Stimulated activated CD8-positive, alpha-beta memory T cell treated with anti-CD3 and anti-CD28 coated beads, Interleukin-4, amount 100 ng/mL, for 24 hours (primary cell): ENCODE measurements around the gene TIPARP.
"Not testable (repeated sequence)": the region's sequence is repeated elsewhere in the genome, so short reads cannot be mapped to it uniquely, and the experiment has no call there.

Experiments used
- DNase-seq: peaks from one replicate; pipeline ENCODE4 v3.0.0-alpha.2; 2020; ENCODE audit warnings: low read depth

TIPARP gene

DNA sequence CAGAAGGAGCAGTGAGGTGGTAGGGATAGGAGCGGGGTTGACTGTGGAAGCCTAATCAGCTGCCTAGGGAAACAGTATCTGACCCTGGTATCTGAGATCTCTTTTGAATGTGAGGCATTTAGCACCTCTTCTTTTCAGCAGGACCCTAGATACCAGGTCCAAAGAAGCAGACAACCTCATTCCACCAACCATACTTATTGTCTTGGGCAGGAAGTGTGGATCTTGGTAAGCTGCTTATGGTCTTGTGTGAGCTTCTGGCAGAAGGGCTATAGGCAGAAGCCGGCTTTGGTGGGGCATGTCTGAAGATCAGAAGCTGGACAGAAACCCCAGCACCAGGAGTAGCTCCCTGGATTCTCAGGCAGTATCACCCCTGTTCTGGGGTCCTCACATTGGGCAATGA is 65.6 kb downstream of the TIPARP start:
- no peak for DNase-seq

DNA sequence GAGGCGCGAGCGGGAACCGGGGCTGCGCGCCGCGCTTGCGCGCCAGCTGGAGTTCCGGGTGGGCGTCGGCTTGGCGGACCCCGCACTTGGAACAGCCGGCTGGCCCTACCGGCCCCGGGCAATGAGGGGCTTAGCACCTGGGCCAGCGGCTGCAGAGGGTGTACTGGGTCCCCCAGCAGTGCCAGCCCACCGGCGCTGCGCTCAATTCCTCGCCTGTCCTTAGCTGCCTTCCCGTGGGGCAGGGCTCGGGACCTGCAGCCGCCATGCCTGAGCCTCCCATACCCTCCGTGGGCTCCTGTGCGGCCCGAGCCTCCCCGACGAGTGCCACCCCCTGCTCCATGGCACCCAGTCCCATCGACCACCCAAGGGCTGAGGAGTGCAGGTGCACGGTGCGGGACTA is 66.2 kb downstream of the TIPARP start:
- not testable (repeated sequence) for DNase-seq

DNA sequence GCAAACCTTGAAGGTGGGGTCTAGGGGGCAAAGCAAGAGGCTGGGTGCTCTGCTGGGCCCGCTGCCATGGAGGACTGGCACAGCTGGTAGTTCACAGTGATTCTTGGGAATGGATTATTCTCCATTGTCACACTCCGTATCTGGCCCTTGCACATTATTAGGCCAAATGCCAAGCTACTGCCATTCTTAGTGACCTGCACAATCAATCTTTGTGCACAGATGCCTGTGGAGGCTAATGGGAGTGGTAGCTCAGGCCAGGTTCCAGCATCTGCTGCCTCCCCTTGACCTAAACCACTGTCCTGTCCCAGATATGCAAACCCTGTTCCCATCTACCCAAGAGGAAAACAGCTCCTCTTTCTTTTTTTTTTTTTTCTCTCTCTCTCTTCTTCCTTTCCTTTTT is 67.5 kb downstream of the TIPARP start:
- DNase-seq: no peak

- DNase-seq: no peak
These were observed 68.0 kb downstream of the TIPARP start for GRCh38 chr3:156742401-156742800.

GRCh38 chr3:156743859-156744258 is 69.5 kb downstream of the TIPARP start:
- DNase-seq: no peak

- no peak for DNase-seq
These were observed 70.2 kb downstream of the TIPARP start for GRCh38 chr3:156744631-156745030.

- DNase-seq: no peak
These were observed 71.4 kb downstream of the TIPARP start for GRCh38 chr3:156745766-156746165.

GRCh38 chr3:156747046-156747445 is 72.7 kb downstream of the TIPARP start:
- no peak for DNase-seq

DNA sequence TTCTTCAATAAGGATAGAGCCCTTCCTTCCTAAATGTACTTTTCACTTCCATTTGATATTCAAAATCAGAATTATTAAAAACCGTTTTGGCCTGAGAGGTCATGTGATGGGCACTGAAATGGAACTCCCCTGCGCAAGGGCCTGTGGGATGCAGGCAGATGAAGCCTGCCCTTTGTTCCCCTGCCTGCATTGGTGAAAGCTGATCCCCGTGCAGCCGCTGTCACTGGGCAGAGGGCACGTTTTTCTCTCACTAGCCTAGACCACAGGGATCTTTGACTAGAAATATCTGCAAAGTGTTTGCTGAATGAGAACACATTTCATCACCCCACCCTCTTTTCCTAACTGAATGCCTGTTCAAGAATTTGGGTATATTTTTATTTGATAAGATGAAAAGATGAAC is 74.9 kb downstream of the TIPARP start:
- DNase-seq: no peak

DNA sequence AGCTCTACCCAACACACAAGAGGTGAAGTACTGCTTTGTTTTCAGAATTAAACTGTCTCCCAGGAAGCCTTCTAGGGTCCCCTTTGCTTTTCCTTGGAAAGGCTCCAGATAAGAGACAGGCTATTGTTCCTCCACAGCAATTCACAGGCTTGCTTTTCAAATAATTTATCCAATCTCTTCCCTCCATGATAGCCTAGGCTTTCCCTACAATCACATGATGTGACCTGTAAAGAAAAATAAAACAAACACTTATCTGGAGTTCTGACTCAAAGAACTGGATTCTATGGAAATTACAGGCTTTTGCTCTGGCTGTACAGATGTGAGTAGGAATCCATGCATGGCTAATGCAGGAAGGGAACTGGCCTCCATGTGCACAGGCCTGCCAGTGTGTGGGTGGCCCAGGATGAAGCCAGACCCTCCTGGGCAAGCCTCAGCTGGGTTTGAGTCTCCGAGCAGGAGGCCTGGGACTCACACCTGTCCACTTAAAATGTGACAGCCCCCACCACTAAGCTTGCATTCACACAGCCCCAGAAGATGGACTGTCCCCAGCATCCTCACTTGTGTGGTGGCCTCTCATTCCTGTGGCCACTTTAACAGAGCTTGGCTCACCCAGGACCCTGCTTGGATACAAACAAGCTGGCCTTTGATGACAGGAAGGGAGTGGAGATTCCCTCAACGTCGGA is 75.9 kb downstream of the TIPARP start:
- DNase-seq: no peak

DNA sequence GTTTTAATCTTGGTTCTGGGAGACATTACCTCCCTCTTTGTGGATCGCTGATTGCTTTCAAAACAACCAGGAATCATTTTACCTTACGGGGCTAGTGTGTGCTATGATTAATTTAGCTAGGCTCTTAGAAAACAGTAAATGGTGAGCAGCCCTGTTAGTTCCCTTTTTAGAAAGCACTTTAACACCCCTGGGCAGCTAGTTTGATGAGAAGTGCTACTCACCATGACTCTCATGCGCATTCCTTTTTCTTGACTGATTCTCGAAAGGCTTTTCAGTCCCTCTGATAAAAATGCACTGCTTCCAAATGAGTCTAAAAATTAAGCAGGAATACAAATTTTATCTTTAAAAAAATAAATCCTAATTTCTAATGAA is 76.5 kb downstream of the TIPARP start:
- DNase-seq: no peak

- no peak for DNase-seq
These were observed 77.2 kb downstream of the TIPARP start for GRCh38 chr3:156751461-156752025.
